KBM-7 (cell line): ENCODE data around the gene ABCA13.

Experiments used
- DNase-seq: peaks from one replicate; pipeline ENCODE4 v3.0.0-alpha.2; 2015
- in situ Hi-C: fragments of 300-500 bp; cut with MboI; formaldehyde crosslinking; loops from 2 replicates; pipeline ENCODE4 v1.14.3; 2020; ENCODE audit warnings: low sequenced_read_pairs, low pct_unique_long_range_greater_than_20kb, mixed read lengths

The ABCA13 gene

DNA sequence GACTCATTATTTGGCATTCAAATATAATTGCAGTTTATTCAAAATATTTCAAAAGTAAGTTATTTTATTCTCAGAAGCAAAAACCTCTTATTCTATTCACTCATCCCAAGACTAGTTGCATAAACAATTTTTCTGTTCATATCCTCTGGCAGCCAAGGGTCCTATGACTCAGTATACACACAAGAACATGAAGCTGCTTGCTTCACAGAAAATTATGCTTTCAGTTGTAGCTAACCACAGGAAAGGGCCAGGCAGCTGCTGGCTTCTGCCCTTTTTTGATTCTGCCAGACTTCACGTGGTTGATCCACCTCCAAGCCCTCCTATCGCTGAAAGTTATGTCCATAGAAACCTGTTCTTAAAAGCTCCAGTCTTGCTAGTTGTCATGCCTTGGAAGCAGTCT lies 108.8 kb downstream of the ABCA13 start:
- DNase-seq, result no peak
- in situ Hi-C loops, result no loop called here

DNA sequence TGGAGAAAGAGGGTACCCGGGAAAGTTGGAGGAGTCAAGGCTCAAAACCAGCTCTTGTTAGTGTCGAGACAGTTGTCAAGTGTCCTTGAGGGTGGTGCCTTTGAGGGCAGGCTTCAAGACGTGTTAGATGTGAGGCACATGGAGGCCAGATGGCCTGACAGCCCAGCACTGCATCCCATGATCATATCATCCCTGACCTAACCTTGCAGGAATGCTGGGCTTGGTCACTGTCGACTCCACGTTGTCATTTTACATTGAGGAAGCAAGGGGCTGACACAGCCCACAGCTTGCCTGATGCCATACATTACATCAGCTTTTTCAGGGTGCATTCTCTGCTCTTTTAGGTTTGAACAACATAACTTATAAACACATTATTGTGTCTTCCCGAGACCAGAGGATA lies 114.1 kb downstream of the ABCA13 start:
- in situ Hi-C loops, result no loop called here
- no peak for DNase-seq

DNA sequence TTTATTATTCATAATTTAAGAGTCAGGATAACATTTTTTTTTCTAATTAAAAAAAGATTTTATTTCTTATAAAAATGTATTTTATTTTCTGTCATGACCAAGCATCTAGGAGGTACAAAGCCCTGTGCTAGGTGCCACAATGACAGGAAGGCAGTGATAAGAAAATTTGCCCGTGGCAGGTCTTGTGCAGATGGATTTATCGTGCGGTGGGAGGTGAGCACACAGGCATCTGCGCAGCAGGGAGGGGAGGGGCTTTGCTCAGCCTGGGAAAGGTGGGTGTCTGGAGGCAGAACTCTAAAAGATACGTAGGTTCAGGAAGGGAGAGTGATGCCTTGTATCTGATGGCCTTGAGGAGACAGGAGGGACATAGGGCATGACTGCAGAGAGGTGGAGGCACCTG lies 115.6 kb downstream of the ABCA13 start:
- in situ Hi-C loops, result no loop called here
- no peak for DNase-seq

DNA sequence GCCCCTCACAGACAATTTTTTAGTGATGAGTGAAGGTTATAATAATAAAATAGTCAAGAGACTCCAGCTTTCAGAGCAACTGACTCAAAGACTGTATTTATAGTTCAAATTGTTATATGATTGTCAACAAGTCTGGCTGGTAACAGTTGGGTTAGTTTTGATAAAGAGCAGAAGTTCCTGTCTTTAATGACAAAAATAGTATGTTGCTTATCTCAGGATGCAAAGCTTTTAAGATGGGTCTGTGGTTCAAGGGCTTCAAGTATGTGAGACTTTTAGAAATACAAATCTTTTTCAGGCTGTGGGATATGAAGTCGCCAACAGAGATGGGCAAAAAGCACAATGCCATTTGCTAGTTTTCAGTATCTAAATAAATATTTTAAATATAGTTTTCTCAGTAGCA lies 118.4 kb downstream of the ABCA13 start:
- in situ Hi-C loops, result no loop called here
- DNase-seq, result no peak

DNA sequence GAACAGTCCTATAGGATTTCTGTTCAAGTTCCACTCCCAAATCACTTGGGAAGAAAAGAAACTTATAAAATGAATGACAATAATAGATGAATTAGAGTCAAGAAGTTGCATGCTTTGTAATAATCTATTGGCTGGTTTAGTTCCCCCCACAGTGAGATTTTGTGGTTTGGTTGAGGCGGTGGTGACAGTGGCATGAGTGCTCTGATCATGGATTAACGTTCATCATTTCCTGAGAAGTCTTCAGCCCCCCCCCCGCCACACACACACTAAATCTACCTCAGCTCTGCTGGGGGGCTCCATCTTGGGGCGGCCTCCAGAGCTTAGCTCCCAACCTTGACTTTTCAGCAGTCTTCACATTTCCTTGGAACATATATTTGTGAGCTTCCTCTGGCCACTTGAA lies 121.7 kb downstream of the ABCA13 start:
- in situ Hi-C loops, result no loop called here
- no peak for DNase-seq

DNA sequence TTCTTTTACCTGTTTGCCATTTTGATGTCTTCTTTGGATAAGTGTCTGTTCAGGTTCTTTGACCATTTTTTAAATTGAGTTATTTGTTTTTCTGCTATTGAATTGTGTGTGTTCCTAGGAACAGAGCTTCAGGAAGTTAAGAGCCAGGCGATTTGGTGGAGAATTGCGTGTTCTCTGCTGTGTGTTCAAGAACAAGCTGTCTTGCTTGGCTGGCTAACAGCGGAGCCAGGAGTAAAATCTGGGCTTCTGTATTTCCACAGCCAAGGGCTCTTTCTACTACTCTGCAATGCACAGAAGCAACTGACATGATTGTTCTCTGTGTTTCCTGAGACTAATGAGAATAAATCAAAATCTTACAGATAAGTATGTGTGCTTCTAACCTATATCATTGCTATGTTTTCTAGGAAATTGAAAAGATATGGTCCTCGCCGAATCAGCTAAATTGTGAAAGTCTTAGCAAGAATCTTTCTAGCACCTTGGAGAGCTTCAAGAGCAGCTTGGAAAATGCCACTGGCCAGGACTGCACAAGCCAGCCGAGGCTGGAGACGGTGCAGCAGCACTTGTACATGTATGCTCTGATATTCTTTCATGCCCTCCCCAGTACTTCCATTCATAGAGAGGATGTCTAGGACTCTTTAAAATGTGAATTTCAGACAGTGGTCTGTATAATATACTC lies 124.2 kb downstream of the ABCA13 start:
- no peak for DNase-seq

DNA sequence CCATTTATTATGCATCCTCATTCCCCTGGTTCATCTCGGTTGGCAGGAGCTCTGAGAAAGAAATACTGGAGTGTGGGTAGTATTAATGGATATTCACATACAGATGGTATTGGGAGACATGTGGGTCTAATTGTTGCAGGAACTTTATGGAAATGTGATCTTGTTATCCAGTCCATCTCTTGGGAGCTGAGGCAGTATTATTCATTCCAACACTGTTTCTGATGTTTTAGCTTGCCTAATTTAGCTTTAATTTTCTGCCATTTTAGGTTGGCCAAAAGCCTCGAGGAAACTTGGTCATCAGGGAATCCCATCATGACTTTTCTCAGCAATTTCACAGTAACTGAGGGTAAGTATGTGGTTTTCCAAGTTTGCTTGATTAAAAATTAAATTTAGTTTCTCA lies 125.7 kb downstream of the ABCA13 start:
- in situ Hi-C loops, result no loop called here
- no peak for DNase-seq

More for the DNA sequence above, 124.2 kb downstream of the ABCA13 start:
- in situ Hi-C loops, result no loop called here

DNA sequence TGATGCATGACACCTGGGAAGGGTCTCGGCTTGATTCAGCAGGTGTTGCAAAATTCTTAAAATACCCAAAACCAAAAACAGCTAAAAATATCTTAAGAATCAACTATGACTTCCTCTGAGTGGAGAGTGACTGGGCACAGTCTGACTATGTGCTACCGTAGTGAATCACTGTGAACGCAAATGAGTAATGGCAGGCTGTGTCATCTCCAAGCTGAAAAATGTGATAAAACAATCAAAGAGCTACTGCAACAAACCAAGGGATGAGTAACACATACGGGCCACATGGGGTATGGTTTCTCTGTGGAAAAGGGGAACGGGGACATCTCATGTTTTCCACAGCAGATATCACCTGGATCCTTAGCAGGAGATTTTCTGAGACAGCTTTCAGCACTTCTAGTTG lies 127.5 kb downstream of the ABCA13 start:
- in situ Hi-C loops, result no loop called here

DNA sequence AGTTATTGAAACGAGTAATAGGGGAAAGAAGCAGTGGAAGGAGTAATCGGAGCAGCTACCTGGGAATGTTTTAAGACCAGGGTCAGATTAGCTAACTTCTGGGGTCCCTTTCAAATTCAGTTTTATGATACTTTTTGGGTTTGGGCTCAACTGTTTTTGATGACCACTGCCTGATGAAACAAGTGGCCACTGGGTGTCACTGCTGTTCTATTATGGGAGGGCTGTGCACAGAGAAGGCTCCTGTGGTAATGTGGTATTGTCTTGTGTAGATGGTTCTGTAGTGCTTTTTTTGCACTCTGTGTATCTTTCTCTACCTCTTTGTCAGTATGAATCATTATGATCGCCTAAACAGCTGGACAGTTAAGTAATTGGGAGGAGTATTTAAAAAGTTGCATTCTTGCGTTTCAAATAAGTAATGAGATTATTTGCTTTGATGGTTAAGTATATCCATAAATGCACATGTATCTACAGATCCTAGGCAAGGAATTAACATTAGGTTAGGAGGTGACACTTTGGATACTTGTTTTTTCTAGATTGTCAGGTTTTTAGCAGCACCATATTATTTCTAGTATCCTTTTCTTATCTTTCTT lies 128.4 kb downstream of the ABCA13 start:
- DNase-seq, result peak; percentile 62
- in situ Hi-C loops, result no loop called here

More for the DNA sequence above, 127.5 kb downstream of the ABCA13 start:
- DNase-seq, result no peak

DNA sequence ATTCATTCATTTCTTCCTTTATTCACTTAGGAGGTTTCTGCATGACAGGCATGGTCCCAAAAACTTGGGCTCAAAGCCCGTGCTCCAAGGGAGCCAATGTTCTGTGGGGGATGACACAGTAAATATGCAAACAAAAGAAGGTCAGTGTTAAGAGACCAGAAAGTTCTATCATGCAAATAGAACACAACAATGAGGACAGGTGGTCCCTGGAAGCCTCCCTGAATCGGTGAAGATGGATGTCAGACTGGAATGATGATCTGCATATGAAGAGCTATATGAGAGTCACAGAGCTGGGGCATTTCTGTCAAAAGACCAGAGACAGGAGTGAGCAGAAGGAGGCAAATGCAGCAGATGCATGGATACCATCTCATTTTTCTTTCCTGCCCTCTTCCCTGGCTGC lies 129.0 kb downstream of the ABCA13 start:
- in situ Hi-C loops, result no loop called here
- no peak for DNase-seq

DNA sequence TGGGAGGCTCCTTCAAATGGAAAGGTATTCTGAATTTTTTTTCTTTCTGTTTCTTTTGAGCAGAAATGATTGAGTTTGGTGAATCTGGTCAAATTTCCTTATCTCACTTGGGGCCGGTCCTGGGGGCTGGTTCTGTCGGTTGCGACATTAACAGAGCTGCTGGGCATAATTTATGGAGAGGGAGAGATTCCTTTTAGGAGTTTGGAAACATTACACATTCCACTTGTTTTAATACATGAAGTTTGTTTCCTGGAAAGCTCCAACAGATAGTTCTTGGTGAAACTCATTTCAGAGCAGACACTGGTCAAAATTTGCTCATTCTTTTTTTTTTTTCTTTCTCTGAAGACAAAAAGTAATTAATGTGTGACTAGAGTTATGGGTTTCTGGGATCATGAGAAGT lies 129.9 kb downstream of the ABCA13 start:
- no peak for DNase-seq
- in situ Hi-C loops, result no loop called here

DNA sequence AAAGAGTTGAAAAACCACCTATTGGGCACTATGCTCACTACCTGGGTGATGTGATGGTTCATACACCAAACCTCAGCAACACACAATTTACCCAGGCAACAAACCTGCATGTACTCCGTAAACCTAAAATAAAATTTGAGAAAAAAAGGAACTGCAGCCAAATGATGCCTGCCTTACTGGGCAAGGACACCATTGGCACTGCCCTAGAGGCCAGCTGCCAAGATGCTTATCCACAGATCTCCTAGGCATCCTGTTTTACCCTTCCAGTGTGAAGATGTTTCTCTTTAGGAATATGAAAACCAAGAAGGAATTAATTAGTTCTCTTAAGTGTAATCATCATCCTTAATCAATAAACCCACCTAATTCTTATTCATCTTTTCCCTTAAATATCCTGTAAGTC lies 133.4 kb downstream of the ABCA13 start:
- no peak for DNase-seq
- in situ Hi-C loops, result no loop called here

DNA sequence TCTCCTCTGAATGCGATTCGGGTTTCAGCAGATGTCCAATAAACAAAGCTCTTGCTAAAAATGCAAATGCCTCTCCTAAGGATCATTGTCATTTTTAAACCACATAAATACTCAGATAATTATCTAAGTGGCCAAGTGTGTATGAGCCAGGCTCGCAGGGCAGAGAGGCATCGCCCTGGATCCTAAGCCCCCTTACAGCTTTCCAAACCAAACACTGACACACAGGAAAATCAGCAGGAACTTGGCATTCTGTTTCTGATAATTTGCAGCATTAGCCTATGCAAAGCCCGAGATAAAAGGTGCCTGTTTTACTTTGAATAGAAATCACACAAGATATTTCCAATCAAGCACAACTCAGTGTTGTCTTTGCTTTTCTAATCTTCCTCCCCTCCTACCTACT lies 134.4 kb downstream of the ABCA13 start:
- in situ Hi-C loops, result no loop called here
- no peak for DNase-seq

DNA sequence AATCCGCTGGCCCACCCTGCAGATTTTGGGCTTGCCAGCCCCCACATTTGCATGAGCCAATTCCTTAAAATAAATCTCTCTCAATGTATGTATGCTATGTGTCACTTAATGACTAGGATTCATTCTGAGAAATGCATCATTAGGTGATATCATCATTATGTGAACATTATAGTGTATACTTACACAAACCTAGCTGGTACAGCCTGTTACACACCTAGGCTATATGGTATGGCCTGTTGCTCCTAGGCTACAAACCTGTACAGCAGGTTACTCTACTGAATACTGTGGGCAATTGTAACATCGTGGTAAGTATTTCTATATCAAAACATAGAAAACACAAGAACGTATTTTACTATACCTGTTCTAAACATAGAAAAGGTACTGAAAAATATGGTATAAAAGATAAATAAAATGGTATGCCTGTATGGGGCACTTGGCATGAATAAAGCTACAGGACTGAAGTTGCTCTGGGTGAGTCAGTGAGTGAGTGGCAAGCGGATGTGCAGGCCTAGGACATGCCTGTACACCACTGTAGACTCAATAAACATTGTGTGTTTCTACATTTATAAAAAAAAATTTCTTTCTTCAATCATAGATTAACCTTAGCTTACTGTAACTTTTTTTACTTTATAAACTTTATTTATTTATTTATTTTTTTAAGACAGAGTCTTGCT lies 135.9 kb downstream of the ABCA13 start:
- no peak for DNase-seq
- in situ Hi-C loops, result no loop called here

DNA sequence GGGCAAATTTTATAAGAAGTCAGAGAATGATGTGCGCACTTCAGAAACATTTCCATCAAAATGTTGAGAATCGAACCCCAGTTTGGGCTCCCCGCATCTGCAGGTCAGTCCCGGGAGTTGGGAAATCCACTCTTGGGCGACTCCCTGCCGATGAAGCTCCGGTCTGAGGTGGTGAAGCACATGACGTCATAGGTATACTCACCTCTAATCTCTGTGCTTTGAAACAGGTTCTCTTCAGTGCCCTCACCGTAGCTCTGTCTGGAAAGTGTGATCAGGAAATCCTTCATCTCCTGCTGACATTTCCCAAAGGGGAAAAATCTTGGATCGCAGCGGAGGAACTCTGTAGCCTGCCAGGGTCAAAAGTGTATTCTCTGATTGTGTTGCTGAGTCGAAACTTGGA lies 138.5 kb downstream of the ABCA13 start:
- DNase-seq, result no peak
- in situ Hi-C loops, result no loop called here

DNA sequence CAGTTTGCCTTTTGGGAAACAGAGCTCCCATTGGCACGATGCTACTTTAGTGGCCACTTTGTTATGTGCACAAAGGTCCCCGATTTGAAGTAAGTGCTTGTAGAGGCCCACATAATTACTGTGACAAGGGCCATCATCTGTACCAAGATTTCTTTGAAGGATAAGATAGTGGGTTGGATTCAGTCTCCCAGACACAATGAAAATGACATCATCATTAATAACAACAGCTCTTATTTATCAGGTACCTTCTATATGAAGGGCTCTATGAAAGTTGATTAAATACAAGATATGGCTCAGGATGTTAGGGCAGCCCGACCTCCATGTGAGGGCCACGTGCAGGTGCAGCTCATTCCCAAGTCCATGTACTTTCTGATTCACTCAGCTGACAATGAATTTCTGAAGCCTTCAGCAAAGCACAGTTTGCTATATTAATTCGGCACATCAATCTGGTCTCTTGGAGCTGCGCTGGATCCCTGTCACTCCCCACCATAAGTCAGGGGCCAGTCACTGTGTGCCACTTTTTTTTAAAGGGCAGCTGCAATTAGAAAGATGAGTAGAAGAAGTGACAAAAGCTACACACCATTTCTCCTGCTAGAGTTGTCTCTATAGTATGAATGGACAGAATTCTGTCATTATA lies 140.3 kb downstream of the ABCA13 start:
- in situ Hi-C loops, result no loop called here
- DNase-seq, result no peak

DNA sequence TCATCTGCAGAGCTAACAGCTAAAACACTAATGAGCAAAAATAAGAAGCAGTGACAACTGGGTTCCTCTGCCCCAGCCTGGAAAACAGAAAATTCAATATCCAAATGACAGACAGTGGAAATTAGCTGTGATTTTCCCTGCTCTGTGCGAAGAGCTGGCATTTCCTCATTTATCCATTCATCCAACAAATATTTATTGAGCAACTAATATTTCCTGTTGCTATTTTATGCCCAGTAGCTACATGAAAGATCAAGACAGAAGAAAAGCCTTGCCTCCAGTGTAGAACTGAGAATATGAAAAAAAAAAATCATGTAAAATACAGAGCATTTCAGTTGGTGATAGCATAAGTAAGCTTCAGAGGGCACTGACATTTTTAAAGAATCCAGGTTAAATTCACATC lies 140.9 kb downstream of the ABCA13 start:
- DNase-seq, result no peak
- in situ Hi-C loops, result no loop called here

DNA sequence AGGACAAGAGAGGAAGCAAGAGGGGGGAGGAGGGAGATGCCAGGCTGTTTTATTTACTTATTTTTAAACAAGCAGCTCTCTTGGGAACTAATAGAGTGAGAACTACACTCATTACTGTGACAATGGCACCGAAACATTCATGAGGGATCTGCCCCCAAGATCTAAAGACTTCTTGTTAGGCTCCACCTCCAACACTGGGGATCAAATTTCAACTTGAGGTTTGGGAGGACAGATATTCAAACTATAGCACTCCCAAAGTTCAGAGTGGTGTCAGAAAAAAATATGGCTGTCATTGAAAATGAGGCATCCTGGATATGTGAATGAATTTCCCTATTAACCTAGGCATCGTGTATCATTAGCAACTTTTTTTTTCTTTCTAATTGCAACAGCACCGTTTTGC lies 145.5 kb downstream of the ABCA13 start:
- in situ Hi-C loops, result no loop called here
- DNase-seq, result no peak

DNA sequence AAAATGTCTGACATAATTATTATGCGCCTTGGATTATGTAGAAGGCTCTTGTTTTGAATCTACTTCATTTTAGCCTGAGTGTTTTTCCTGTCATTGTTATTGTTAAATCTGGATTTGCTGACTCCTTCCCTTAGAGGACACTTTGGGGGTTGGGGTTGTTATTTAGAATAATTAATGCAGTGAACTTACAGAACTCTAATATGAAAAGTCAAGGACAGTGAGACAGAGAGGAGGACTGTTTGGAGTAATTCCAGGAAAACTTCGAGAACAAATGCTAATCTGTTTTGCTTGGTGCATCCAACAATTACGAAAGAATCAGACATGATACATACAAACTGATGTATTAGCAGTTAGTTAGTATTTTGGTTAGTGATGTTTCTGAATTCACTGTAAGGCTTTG lies 146.1 kb downstream of the ABCA13 start:
- no peak for DNase-seq
- in situ Hi-C loops, result no loop called here

DNA sequence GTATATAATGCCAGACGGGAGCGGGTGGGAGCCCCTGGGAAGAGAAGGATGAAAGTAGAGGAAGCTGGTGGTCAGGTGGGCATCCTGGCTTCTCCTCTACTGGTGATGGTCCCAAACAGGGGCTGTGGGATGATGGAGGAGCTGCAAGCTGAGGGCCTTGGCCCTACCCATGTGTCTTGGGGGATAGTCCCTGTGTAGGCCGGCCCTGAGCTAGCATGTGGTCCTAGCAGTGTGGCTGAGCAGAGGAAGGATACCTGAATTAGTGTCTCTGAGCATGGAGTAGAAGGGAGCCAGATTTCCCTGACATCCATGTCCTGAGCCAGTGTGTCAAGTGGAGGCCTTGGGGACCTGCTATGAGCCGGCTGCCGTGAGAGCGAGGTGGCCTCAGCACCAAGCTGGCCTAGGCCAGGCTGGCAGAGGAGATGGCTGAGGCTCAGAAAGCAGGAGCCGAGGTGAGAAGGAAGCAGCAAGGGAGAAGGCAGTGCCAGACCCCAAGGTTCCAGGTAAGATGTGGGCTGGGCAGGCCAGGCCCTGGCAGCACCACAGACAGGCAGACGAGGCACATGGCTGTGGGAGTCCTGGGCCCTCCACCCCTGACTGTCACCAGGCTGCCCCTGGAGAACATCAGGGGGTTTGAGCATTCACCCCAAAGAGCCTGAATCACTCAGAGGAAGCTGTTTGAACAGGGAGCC lies 150.2 kb downstream of the ABCA13 start:
- DNase-seq, result no peak
- in situ Hi-C loops, result no loop called here
